ENCODE data around the gene PLSCR2. TPM values are rescaled to one million over a fixed set of nuclear protein-coding genes. Genes with fewer than 3 reads are reported as not detected.
"Not testable (repeated sequence)": the region's sequence is repeated elsewhere in the genome, so short reads cannot be mapped to it uniquely, and the experiment has no call there.

The PLSCR2 gene
- total RNA-seq, 1 donor from 2014 or later: not detected

- H3K27ac Mint-ChIP-seq: no peak overlapping the region
- H3K4me1 Mint-ChIP-seq (ENCODE audit: low read depth): no peaks in the 10 kb centered on the region
- no peak overlapping the region for H3K4me3 Mint-ChIP-seq (ENCODE audit: low read depth)
- DNase-seq (ENCODE audit: low spot score): no peak
- H3K36me3 Mint-ChIP-seq (ENCODE audit: low read depth): no peaks in the 10 kb centered on the region
- no peaks in the 10 kb centered on the region for H3K27me3 Mint-ChIP-seq (ENCODE audit: low read depth)
- intact Hi-C loops (cut with micrococcal nuclease): no loop called here
- no peaks in the 10 kb centered on the region for H3K9me3 Mint-ChIP-seq
These were observed 37.3 kb downstream of the PLSCR2 start for GRCh38 chr3:146432066-146432465.

DNA sequence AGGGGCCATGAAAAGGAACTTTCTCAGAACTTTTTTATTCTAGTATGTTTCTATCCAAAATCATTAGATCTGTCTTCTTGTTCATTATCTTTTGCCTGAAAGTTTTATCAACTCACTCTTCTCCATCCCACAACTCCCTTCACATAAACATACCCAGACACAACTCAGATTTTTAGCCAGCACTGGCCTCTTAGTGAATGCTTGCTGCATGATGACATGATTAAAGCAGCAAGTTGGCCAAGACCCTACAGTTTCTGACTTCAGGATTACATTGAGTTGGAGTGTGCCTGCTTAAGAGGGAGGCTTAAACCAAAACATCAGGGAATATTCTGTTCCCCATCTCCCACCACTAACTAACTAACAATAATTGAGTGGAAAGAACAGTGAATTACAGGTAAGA is 38.1 kb downstream of the PLSCR2 start:
- DNase-seq (ENCODE audit: low spot score): no peak
- H3K36me3 Mint-ChIP-seq (ENCODE audit: low read depth): no peaks in the 10 kb centered on the region
- no peaks in the 10 kb centered on the region for H3K4me1 Mint-ChIP-seq (ENCODE audit: low read depth)
- no peak overlapping the region for H3K4me3 Mint-ChIP-seq (ENCODE audit: low read depth)
- H3K27ac Mint-ChIP-seq: no peak overlapping the region
- intact Hi-C loops (cut with micrococcal nuclease): no loop called here
- no peaks in the 10 kb centered on the region for H3K27me3 Mint-ChIP-seq (ENCODE audit: low read depth)
- no peaks in the 10 kb centered on the region for H3K9me3 Mint-ChIP-seq

DNA sequence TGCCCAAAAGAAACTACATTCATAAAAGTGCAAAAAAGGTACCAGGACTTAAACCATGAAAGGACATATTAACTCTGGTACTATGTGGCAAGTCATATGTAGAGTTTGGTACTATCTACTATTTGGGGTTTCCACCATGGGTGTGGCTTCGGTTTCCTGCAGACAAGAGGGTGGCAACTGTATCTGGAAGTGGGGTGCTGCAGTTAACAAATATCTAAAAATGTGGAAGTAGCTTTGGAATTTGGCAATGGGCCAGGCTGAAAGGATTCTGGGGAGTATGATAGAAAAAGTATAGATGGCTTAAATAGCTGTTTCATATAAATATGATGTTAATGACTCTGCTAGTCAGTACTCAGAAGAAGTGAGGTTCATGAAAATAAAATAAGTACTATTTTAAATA is 44.0 kb downstream of the PLSCR2 start:
- Mint-ChIP-seq H3K4me3 (ENCODE audit: low read depth) (no peak overlapping the region), H3K36me3 (ENCODE audit: low read depth) (no peaks in the 10 kb centered on the region), H3K9me3 (no peaks in the 10 kb centered on the region), H3K4me1 (ENCODE audit: low read depth) (no peaks in the 10 kb centered on the region), H3K27ac (no peak overlapping the region), H3K27me3 (ENCODE audit: low read depth) (no peaks in the 10 kb centered on the region)
- no peak for DNase-seq (ENCODE audit: low spot score)
- intact Hi-C loops (cut with micrococcal nuclease): no loop called here

DNA sequence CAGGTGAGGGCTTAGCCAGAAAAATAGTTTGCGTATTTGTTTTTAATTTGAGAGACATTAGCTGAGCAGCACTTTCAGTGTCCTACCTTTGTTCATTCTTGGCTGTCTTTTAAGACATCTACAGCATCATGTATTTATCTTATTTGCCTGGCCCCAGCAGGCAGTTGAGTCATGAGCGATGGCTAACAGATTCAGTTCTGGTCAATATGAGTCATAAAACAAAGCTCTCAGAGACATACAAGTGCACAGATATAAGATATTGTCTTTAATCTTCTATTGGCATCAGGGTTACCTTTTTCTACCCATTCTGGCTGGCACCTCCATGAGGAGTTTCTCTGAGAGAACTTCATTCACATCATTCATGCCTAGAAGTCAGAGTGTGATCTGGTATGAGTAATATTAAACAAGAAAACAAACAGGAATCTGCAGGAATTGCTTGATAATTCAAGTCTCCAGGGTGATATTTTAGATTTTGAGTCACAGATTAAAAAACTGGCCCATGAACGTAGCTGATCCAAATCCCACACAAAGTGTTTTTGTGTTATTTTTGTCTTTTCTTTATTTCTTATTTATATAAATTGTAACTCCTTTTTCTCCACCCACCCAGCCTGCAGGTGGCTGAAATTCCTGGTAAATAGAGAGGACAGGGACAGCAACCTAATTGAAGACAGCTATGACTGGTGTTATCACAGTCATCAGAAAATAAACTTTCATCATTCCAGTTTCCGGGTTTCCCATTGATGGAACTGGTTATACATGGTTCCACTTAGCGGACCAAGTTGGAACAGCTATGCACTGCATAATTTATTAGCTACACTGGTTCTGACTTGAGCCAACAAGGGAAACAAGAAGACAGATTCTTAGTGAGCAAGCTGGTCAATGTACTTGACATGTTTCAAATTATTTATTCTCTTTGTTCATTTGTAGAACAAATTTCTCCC is 47.3 kb downstream of the PLSCR2 start:
- Mint-ChIP-seq H3K4me3 (ENCODE audit: low read depth) (no peak overlapping the region), H3K4me1 (ENCODE audit: low read depth) (no peaks in the 10 kb centered on the region), H3K9me3 (no peaks in the 10 kb centered on the region), H3K27ac (no peak overlapping the region), H3K27me3 (ENCODE audit: low read depth) (peaks cover 2% of the 10 kb centered on the region), H3K36me3 (ENCODE audit: low read depth) (no peaks in the 10 kb centered on the region)
- no peak for DNase-seq (ENCODE audit: low spot score)
- intact Hi-C loops (cut with micrococcal nuclease): no loop called here

DNA sequence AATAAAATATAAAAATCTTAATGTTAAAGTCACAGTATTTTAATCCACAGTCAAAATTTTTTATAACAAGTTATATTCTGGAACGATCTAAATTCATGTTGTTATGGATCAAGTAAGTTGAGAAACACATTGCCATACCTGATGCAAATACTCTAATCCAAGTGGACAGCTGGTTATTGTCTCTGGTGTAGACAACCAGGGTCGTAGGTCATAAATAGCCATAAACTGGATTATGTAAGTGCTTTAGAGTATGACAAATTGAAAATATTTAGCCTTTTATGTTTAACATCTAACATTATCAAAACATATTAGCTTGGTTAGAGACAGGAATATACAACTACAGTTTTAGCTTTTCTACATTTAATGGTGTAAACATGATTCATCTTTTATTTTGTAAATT is 53.0 kb downstream of the PLSCR2 start:
- intact Hi-C loops (cut with micrococcal nuclease): no loop called here
- H3K27ac Mint-ChIP-seq: no peak overlapping the region
- H3K4me3 Mint-ChIP-seq (ENCODE audit: low read depth): no peak overlapping the region
- H3K9me3 Mint-ChIP-seq: peaks cover 12% of the 10 kb centered on the region
- H3K36me3 Mint-ChIP-seq (ENCODE audit: low read depth): no peaks in the 10 kb centered on the region
- H3K4me1 Mint-ChIP-seq (ENCODE audit: low read depth): no peaks in the 10 kb centered on the region
- DNase-seq (ENCODE audit: low spot score): no peak
- H3K27me3 Mint-ChIP-seq (ENCODE audit: low read depth): peaks cover 2% of the 10 kb centered on the region

- DNase-seq (ENCODE audit: low spot score): no peak
- H3K27ac Mint-ChIP-seq: no peak overlapping the region
- peaks cover 17% of the 10 kb centered on the region for H3K9me3 Mint-ChIP-seq
- intact Hi-C loops (cut with micrococcal nuclease): no loop called here
- H3K27me3 Mint-ChIP-seq (ENCODE audit: low read depth): peaks cover 2% of the 10 kb centered on the region
- H3K36me3 Mint-ChIP-seq (ENCODE audit: low read depth): no peaks in the 10 kb centered on the region
- H3K4me1 Mint-ChIP-seq (ENCODE audit: low read depth): no peaks in the 10 kb centered on the region
- H3K4me3 Mint-ChIP-seq (ENCODE audit: low read depth): no peak overlapping the region
These were observed 55.4 kb downstream of the PLSCR2 start for GRCh38 chr3:146414010-146414409.

GRCh38 chr3:146412711-146413110 is 56.6 kb downstream of the PLSCR2 start:
- intact Hi-C loops (cut with micrococcal nuclease); H3K27ac Mint-ChIP-seq; H3K27me3 Mint-ChIP-seq (ENCODE audit: low read depth); H3K36me3 Mint-ChIP-seq (ENCODE audit: low read depth); H3K4me1 Mint-ChIP-seq (ENCODE audit: low read depth); H3K4me3 Mint-ChIP-seq (ENCODE audit: low read depth); DNase-seq (ENCODE audit: low spot score): not testable (repeated sequence)
- H3K9me3 Mint-ChIP-seq: peaks cover 17% of the 10 kb centered on the region

DNA sequence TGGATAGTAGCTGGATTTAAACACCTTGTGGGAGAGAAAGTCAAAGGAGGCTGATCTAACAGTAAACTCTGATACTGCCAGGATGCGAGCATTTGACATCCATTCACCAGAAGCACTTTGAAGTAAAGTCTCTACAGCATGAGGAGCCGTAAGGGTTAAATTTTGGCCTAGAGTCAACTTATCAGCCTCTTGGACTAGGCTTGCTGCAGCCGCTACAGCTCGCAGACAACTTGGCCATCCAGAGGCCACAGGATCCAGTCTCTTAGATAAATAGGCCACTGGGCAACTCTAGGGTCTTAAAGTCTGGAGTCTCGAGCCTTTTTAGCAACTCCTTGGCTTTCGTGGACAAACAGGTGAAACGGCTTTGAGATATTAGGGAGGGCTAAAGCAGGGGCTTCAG is 61.4 kb downstream of the PLSCR2 start:
- H3K4me3 Mint-ChIP-seq (ENCODE audit: low read depth): no peak overlapping the region
- H3K36me3 Mint-ChIP-seq (ENCODE audit: low read depth): no peaks in the 10 kb centered on the region
- DNase-seq (ENCODE audit: low spot score): no peak
- no peaks in the 10 kb centered on the region for H3K4me1 Mint-ChIP-seq (ENCODE audit: low read depth)
- no peak overlapping the region for H3K27ac Mint-ChIP-seq
- intact Hi-C loops (cut with micrococcal nuclease): no loop called here
- H3K9me3 Mint-ChIP-seq: peaks cover 17% of the 10 kb centered on the region
- H3K27me3 Mint-ChIP-seq (ENCODE audit: low read depth): no peaks in the 10 kb centered on the region

DNA sequence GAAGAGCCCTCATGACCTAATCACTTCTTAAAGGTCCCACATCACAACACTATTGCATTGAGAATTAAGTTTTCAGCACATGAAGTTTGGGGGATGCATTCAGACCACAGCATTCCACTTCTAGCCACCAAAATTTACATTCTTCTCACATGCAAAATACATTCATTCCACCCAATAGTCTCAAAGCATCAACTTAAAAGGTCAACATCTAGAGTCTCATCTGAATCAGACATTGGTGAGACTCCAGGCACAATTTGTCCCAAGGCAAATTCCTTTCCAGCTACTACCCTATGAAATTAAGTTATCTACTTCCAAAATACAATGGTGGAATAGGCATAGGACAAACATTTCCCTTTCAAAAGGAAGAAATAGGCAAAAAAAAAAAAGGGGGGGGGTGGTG is 64.9 kb downstream of the PLSCR2 start:
- Mint-ChIP-seq H3K27ac (no peak overlapping the region), H3K36me3 (ENCODE audit: low read depth) (no peaks in the 10 kb centered on the region), H3K4me1 (ENCODE audit: low read depth) (no peaks in the 10 kb centered on the region), H3K27me3 (ENCODE audit: low read depth) (peaks cover 2% of the 10 kb centered on the region), H3K9me3 (peaks cover 4% of the 10 kb centered on the region), H3K4me3 (ENCODE audit: low read depth) (no peak overlapping the region)
- no peak for DNase-seq (ENCODE audit: low spot score)
- intact Hi-C loops (cut with micrococcal nuclease): no loop called here

DNA sequence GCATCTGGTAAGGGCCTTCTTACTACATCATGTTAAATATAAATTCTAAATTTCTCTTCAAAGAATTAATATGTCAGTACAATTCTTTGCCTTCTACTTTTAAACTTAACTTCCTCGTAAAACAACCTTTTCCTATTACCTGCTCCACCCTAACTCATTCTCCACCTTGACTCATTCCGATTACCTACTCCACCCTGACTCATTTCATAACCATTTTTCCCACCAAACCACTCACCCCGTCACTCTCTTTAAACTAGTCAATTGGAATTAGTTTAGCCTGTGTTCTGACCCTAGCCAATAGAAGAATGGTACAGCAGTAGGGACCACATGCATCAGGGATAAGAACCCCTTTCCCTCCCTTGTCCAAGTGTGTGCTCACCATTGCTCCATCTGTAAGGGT is 65.6 kb downstream of the PLSCR2 start:
- Mint-ChIP-seq H3K27ac (no peak overlapping the region), H3K4me1 (ENCODE audit: low read depth) (no peaks in the 10 kb centered on the region), H3K36me3 (ENCODE audit: low read depth) (no peaks in the 10 kb centered on the region), H3K27me3 (ENCODE audit: low read depth) (peaks cover 2% of the 10 kb centered on the region), H3K4me3 (ENCODE audit: low read depth) (no peak overlapping the region), H3K9me3 (no peaks in the 10 kb centered on the region)
- intact Hi-C loops (cut with micrococcal nuclease): no loop called here
- DNase-seq (ENCODE audit: low spot score): no peak

- intact Hi-C loops (cut with micrococcal nuclease): no loop called here
- Mint-ChIP-seq H3K27ac (no peak overlapping the region), H3K36me3 (ENCODE audit: low read depth) (no peaks in the 10 kb centered on the region), H3K27me3 (ENCODE audit: low read depth) (peaks cover 2% of the 10 kb centered on the region), H3K4me3 (ENCODE audit: low read depth) (no peak overlapping the region), H3K4me1 (ENCODE audit: low read depth) (no peaks in the 10 kb centered on the region), H3K9me3 (no peaks in the 10 kb centered on the region)
- DNase-seq (ENCODE audit: low spot score): no peak
These were observed 72.6 kb downstream of the PLSCR2 start for GRCh38 chr3:146396792-146397191.

DNA sequence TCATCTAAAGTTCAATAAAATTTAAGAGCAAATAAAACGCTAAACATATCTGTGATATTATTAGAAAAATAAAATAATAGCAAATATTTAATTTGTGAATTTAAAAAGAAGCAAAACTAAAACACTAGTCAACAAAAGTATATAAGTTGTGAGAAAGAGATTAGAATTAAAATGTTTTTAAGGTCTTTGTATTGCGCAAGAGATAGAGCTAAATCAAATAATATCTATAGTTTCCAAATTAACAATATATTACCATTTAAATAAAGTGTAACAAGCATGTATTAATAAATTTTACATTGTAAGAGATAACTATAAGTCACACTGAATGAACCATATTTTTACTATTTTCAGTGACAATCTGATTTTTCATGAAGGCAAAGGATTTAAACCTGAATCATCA is 74.2 kb downstream of the PLSCR2 start:
- Mint-ChIP-seq H3K4me3 (ENCODE audit: low read depth) (no peak overlapping the region), H3K27ac (no peak overlapping the region), H3K27me3 (ENCODE audit: low read depth) (peaks cover 6% of the 10 kb centered on the region), H3K36me3 (ENCODE audit: low read depth) (no peaks in the 10 kb centered on the region), H3K4me1 (ENCODE audit: low read depth) (no peaks in the 10 kb centered on the region), H3K9me3 (no peaks in the 10 kb centered on the region)
- intact Hi-C loops (cut with micrococcal nuclease): no loop called here
- no peak for DNase-seq (ENCODE audit: low spot score)

DNA sequence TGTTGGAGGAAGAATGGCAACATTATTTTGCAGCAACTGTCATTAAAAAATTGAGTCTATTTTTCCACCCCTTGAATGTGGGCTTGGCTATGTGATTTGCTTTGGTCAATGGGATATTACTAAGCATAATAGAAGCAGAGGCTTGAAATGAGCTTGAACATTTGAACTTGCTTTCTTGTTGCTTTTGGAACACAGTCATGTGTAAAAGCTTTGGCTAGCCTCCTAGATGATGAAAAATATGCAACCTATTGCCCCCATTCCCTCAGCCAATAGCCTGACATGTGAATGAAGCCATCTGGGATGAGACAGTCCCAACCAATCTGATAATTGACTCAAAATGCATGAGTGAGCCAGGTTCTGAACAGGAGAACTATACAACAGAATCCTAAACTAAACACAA is 78.4 kb downstream of the PLSCR2 start:
- Mint-ChIP-seq H3K4me1 (ENCODE audit: low read depth) (no peaks in the 10 kb centered on the region), H3K36me3 (ENCODE audit: low read depth) (no peaks in the 10 kb centered on the region), H3K9me3 (no peaks in the 10 kb centered on the region), H3K27ac (no peak overlapping the region), H3K4me3 (ENCODE audit: low read depth) (no peak overlapping the region), H3K27me3 (ENCODE audit: low read depth) (peaks cover 5% of the 10 kb centered on the region)
- intact Hi-C loops (cut with micrococcal nuclease): no loop called here
- no peak for DNase-seq (ENCODE audit: low spot score)

All from activated T-helper 2 cell treated with anti-CD3 and anti-CD28 coated beads, Interferon-gamma antibody, Interleukin-2, Interleukin-4, amounts not matched to agents 10 μg/mL and 5 μg/mL and 100 μg/mL, durations not matched to agents 14 hours and 24 hours and 36 hours (primary cell).